ENCODE data around the gene MISP3.

GRCh38 chr19:14072535-14073260, at the start of gene MISP3:
- TF ChIP-seq CTCF (IDR thresholded peaks at IDR 0.05) (no peak), POLR2A (IDR thresholded peaks at IDR 0.05) (no peak), POLR2AphosphoS5 (IDR thresholded peaks at IDR 0.05) (no peak)
